Nucleus accumbens (tissue), 56 donors: ENCODE results near the gene RAB4A.
"Not testable (repeated sequence)": the region's sequence is repeated elsewhere in the genome, so short reads cannot be mapped to it uniquely, and the experiment has no call there.

Experiments used
- DNase-seq, 56 donors: peaks; one replicate each; lab custom pipeline; 2025; lab: John Stamatoyannopoulos, UW

The RAB4A gene

DNA sequence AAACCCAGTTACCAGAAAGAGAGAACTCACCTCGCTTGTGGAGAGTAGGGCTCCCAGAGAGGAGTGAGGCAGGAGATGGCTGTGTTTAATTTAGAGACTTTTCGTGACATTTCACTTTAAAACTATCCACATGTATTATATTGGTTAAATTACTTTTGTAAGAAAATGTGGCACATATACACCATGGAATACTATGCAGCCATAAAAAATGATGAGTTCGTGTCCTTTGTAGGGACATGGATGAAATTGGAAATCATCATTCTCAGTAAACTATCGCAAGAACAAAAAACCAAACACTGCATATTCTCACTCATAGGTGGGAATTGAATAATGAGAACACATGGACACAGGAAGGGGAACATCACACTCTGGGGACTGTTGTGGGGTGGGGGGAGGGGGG lies 20.8 kb downstream of the RAB4A start:
- not testable (repeated sequence) for DNase-seq

- no peak for DNase-seq
Observed at GRCh38 chr1:229293528-229294204, 22.8 kb downstream of the RAB4A start.

GRCh38 chr1:229295745-229296144 lies 24.8 kb downstream of the RAB4A start:
- DNase-seq = no peak

- peak in 1 of 56 donors; percentile 10 for DNase-seq
Observed at GRCh38 chr1:229296541-229296941, 25.6 kb downstream of the RAB4A start.

GRCh38 chr1:229297746-229298145 lies 26.8 kb downstream of the RAB4A start:
- DNase-seq = no peak

GRCh38 chr1:229298420-229298819 lies 27.5 kb downstream of the RAB4A start:
- DNase-seq = no peak

DNA sequence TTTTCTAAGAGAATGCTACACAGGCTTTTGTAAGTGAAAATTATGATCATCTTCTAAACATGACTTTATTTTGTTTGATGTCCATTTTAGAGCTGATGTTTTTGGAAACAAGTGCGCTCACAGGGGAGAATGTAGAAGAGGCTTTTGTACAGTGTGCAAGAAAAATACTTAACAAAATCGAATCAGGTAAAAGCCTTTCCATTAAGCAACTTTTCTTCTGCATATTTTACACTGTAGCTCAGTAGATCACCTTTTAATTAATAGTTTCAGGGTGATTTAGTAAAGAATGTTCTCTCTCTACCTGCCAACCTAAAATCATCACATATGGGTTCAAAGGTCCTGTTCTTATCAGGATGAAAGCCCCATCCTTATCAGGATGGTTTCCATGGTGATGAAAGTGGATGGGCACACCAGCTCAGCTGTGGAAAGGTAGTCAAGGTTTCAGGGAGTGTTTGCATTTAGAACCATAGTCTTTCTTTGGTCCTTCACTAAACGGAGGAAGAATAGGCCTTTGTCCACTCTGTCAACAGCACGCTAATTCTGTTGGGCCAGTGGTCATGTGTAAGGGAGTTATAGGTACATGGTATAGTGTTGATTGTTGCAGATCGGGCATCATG lies 28.1 kb downstream of the RAB4A start:
- DNase-seq = no peak

DNA sequence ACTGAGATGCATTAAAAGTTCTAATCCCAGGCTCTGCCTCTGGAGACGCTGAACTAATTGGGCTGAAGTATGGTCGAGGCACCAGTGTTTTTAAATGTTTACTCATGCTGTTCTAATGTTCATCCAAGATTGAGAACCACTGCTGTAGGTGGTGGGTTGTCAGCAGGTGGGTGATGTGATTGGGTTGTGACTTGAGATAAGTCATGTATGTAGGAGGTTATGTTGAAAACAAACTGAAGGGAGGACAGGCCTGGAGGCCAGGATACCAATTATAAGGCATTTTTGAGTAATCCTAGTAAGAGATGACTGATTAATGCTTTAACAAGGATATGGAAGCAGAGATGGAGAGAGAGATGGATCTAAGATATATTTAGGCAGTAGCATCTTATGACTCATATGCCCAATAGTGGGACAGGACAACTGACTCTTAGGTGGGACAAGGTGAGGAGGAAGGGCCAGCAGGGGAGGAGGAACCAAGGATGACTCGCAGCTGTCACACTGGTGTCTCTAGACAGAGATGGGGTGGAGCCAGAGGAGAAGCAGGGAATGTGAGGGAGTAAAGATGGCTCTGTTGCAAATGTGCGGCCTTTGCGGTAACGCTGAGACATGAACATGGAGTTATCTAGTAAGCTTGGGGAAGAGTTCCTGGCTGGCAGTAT lies 29.3 kb downstream of the RAB4A start:
- DNase-seq = no peak

DNA sequence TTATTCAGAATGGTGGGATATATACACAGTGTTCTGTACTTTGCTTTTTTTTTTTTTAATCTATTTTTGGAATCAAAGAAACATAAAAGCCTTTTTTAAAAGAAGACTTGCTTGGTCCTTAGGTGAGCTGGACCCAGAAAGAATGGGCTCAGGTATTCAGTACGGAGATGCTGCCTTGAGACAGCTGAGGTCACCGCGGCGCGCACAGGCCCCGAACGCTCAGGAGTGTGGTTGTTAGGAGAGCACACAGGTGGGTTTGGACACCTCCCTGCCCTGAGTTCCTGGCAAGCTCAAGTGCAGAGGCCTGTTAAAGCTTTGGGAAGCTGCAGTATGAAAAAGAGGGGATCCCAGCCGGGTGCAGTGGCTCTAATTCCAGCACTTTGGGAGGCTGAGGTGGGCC lies 31.8 kb downstream of the RAB4A start:
- no peak for DNase-seq

DNA sequence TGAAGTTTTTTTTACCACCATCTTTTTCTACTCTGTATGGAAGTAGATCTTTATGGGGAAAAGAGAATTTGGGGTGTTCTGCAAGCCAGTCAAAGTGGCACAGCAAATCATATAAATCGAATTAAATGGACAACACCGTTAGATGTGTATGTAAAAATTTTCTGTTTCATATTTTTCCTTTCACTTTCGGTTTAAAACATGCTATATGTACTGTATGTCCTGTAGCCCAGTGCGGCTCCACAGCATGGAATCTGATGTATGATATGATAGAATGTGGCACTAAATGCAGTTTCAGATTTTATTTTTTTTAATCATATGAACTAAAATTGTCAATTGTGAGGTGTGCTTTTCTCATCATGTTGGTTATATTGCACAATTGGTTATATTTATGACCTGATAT lies 32.9 kb downstream of the RAB4A start:
- DNase-seq = no peak

GRCh38 chr1:229305392-229305791 lies 34.5 kb downstream of the RAB4A start:
- no peak for DNase-seq

DNA sequence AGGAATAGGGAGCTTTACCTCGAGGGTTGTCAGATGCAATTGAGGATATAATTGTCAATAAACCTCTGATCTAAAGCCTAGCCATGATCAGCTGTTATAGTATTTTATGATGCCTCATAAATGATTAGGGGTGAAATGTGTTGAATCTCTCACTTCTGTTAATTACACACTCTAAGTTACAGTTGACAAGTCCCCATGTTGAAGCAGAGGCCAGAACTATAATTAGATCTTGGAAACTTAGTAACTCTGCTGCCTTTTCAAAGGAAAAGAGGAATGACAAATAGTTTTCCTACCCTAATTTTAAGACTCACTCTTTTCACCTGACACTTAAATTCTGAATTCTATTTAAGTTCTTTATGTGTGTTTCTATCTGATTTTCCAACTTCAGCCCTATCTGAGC lies 38.2 kb downstream of the RAB4A start:
- no peak for DNase-seq

DNA sequence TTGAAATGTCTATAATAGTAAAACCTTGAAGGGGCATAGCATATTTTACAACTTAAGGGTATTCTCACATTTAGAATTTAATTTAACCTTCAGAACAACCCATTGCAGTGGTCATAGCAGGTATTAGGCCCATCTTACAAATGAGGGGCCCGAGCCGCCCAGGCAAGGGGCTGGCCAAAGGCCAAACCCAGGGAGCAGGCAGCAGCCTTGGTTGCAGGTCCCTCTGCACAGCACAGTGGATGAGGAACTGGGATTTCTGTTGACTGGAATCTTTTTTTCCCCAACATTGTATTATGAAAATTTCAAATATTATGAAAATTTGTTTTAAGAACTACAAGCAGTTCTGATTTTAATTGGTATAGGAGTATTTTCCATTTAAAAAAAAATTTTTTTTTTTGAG lies 38.8 kb downstream of the RAB4A start:
- no peak for DNase-seq

DNA sequence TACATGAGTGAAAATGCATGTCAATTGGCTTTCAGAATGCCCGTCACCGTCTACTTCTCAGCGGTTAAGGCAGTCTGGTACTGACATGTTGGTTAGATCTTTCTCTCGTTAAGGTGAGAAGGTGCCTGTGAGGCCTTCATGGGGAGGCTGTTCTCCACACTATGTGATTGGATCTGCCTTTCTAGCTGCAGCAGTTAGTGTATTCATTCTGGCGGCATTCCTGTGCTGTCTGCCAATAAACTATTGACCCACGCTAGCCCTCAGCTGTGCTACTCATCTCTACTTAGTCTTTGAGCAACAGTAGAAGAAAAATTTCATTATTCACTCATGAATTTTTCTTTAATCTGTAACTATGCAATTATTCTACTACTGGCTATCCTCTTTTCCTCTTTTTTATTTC lies 39.9 kb downstream of the RAB4A start:
- DNase-seq = no peak

DNA sequence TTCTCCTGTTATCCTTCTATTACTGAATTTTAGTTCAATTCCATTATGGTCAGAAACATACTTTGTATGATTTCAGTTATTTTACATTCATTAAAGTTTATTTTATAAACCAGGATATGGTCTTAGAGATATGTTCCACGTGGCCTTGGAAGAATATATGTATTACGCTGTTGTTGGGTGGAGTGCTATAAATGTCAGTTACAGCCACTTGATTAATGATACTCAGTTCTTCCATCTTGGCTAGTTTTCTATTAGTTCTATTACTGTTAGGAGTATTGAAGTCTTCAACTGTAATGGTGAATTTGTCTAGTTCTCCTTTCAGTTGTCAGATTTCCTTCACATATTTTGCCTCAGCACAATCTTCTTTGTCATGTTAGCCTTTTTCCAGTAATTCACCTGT lies 45.3 kb downstream of the RAB4A start:
- DNase-seq = no peak

- DNase-seq = no peak
Observed at GRCh38 chr1:229318056-229318455, 47.1 kb downstream of the RAB4A start.

- no peak for DNase-seq
Observed at GRCh38 chr1:229319487-229319886, 48.6 kb downstream of the RAB4A start.

DNA sequence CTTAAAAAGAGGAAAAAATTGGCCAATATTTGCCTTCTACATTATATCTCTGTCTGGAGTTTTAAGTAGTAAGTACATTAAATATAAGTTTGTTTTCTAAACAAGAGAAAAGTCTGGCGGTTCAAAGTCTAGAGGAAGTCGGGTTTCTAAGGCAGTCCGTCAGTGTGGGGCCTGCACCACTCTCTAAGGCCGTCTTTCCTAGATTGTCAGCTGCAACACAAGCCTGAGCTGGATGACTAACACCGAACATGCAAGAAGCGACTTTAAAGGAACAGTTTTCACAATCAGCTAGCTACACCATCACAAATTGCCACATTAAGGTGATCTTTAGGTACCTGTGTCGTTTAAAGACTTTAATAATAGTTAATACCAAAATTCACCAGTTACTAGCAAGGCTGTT lies 52.3 kb downstream of the RAB4A start:
- no peak for DNase-seq

DNA sequence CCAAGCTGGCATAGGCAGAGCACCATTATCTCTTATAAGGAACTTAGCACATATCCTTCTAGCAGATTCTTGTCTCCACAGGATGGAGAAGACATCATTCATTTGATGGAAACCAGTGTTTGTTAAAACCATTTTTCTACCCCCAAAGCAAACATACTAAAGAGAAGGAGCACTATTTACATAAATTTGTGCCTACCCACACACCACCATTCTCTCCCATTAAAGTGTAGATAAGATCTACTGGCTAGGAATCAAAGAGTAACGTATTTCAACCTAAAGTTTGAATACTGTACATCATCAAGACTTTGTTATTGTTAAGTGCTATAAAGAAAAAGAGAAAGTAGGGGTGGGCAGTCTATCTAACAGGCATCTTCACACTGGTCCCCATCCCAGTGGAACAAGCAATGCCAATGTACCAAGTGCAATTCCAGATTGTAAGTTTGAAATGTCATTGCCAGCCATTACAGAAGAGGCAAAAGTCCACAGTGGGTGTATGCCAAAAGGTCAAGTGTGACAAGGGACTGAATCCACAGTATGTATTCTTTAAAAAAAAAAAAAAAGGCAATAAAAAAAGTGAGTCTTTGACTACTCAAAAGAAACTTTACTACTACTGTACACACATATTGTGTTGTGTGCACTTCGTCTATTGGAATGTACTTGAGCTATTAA lies 53.1 kb downstream of the RAB4A start:
- DNase-seq = no peak

GRCh38 chr1:229325401-229325800 lies 54.5 kb downstream of the RAB4A start:
- DNase-seq = no peak

DNA sequence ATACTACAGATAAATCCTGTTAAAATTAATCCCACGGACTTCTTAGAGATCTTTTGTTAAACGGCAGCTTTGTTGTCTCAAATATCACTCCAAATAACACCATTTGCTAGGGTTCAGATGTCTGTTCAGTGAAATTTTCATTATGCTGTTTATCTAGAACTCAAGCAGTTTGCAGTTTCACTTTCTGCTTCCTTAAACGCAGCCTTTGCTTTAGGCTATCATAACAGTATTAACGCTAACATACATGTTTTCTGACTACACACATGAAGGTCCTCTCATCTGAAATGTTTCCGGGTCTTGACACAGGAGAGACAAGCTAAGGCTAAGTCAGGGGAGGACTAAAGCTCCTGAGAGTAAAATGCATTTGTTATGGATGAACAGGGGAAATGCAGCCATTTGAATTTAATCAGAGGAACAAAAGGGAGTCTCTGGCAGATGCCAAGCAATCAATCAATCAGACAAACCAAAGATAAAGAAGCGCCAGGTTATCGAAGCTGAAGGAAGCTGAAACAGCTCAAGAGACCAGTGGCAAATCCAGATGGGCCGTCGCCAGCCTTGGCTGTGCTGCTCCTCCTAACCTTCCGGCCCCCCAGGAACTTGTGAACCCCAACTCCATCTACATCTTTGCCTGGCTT lies 55.1 kb downstream of the RAB4A start:
- DNase-seq = no peak
